SK-N-SH (cell line): ENCODE data around the gene TMEM184A. TPM values are rescaled to one million over a fixed set of nuclear protein-coding genes. Genes with fewer than 3 reads are reported as not detected.

Source experiments
- CTCF ChIA-PET: fragments of 300-600, 350-600 bp; formaldehyde crosslinking; extraction: SDS; loops from one replicate; lab custom pipeline; 2021; lab: Yijun Ruan, JAX
- POLR2A ChIA-PET: fragments of 350-600 bp; sonication (Branson Sonifier 250); formaldehyde crosslinking; extraction: SDS; loops from one replicate; lab custom pipeline; 2020; ENCODE audit warnings: antibody characterized with exemption, inconsistent platforms; lab: Yijun Ruan, JAX
- DNase-seq: peaks from one replicate; pipeline ENCODE4 v3.0.0; 2012
- H2AFZ ChIP-seq: fragments of 200-600 bp; sonication (generic); 2 replicates; pipeline ENCODE4 v1.8.1; 2016; ENCODE audit warnings: antibody characterized with exemption, mild to moderate bottlenecking, low read depth
- H3F3A ChIP-seq: fragments of 200-600 bp; sonication (generic); replicated peaks from 2 replicates; pipeline ENCODE3; 2016; ENCODE audit warnings: antibody characterized with exemption, mild to moderate bottlenecking; ENCODE audit not compliant: insufficient read depth
- H3K27ac ChIP-seq, 2 experiments: fragments of 200-500 bp in 1 of 2; fragments of 200-600 bp in 1 of 2; sonication (Bioruptor generic) in 1 of 2; sonication (generic), shearing (Covaris generic) in 1 of 2; 2 replicates each; pipeline versions ENCODE4 v1.5.1 to v1.6.1; 2014 to 2016; ENCODE audit warnings: low read depth in 2 of 2, inconsistent platforms in 1 of 2, low read length in 1 of 2, mild to moderate bottlenecking in 1 of 2, mixed read lengths in 1 of 2
- H3K27me3 ChIP-seq: fragments of 200-600 bp; sonication (generic), shearing (Covaris generic); 2 replicates; pipeline ENCODE4 v1.6.1; 2016; ENCODE audit warnings: mixed run types; ENCODE audit not compliant: insufficient read depth
- H3K36me3 ChIP-seq, 2 experiments: fragments of 200-500 bp in 1 of 2; fragments of 200-600 bp in 1 of 2; sonication (Bioruptor generic) in 1 of 2; sonication (generic) in 1 of 2; replicated peaks in 1 of 2; 2 replicates each; pipeline versions ENCODE3 to v1.5.1; 2014 to 2016; ENCODE audit warnings: low read length in 1 of 2, mild to moderate bottlenecking in 1 of 2; ENCODE audit not compliant: insufficient read depth in 2 of 2, control insufficient read depth in 1 of 2
- H3K4me1 ChIP-seq, 2 experiments: fragments of 200-500 bp in 1 of 2; fragments of 200-600 bp in 1 of 2; sonication (Bioruptor generic) in 1 of 2; sonication (generic), shearing (Covaris generic) in 1 of 2; 2 replicates each; pipeline versions ENCODE4 v1.5.1 to v1.6.1; 2014 to 2016; ENCODE audit warnings: low read depth in 1 of 2, low read length in 1 of 2, mixed run types in 1 of 2; ENCODE audit not compliant: insufficient read depth in 2 of 2, control insufficient read depth in 1 of 2
- H3K4me2 ChIP-seq: fragments of 200-600 bp; sonication (generic), shearing (Covaris generic); 2 replicates; pipeline ENCODE4 v1.6.1; 2017; ENCODE audit warnings: mixed run types
- H3K4me3 ChIP-seq, 2 experiments: fragments of 200-500 bp in 1 of 2; fragments of 200-600 bp in 1 of 2; sonication (Bioruptor generic) in 1 of 2; sonication (generic), shearing (Covaris generic) in 1 of 2; 2 replicates each; pipeline versions ENCODE4 v1.5.1 to v1.8.1; 2014 to 2016; ENCODE audit warnings: low read depth in 2 of 2, inconsistent platforms in 1 of 2, low read length in 1 of 2, mild to moderate bottlenecking in 1 of 2, mixed read lengths in 1 of 2, moderate library complexity in 1 of 2
- H3K79me2 ChIP-seq: fragments of 200-600 bp; sonication (generic); 2 replicates; pipeline ENCODE4 v1.8.1; 2017; ENCODE audit warnings: mild to moderate bottlenecking; ENCODE audit not compliant: insufficient read depth
- H3K9ac ChIP-seq: fragments of 200-600 bp; sonication (generic); 2 replicates; pipeline ENCODE4 v1.6.1; 2017; ENCODE audit warnings: mixed run types
- H3K9me2 ChIP-seq: fragments of 200-600 bp; sonication (generic); 2 replicates; pipeline ENCODE4 v1.6.1; 2017; ENCODE audit warnings: mixed run types
- H3K9me3 ChIP-seq: fragments of 200-600 bp; sonication (generic); 2 replicates; pipeline ENCODE4 v1.6.1; 2017; ENCODE audit warnings: mixed run types, mild to moderate bottlenecking, moderate library complexity
- H4K20me1 ChIP-seq: fragments of 200-600 bp; sonication (generic); 2 replicates; pipeline ENCODE4 v1.6.1; 2017; ENCODE audit warnings: mild to moderate bottlenecking, mixed run types; ENCODE audit not compliant: insufficient read depth
- CTCF ChIP-seq: fragments of 200-600 bp; sonication (generic); IDR thresholded peaks from 2 replicates; pipeline ENCODE4 v1.6.1; 2017; ENCODE audit warnings: antibody characterized with exemption, mild to moderate bottlenecking, moderate library complexity
- ELF1 ChIP-seq: IDR thresholded peaks from 2 replicates; pipeline ENCODE4 v1.4.0; 2012
- FOSL2 ChIP-seq: IDR thresholded peaks from 2 replicates; pipeline ENCODE4 v1.4.0; 2012; ENCODE audit warnings: low read depth, mild to moderate bottlenecking, moderate library complexity, borderline replicate concordance
- MXI1 ChIP-seq: IDR thresholded peaks from 2 replicates; pipeline ENCODE4 v1.6.1; 2012; ENCODE audit warnings: mild to moderate bottlenecking, low read depth, low read length, improper control_type of control experiment
- NRF1 ChIP-seq: IDR thresholded peaks from 2 replicates; pipeline ENCODE4 v1.6.1; 2012; ENCODE audit warnings: low read depth, mild to moderate bottlenecking, low read length
- REST ChIP-seq: IDR thresholded peaks from 2 replicates; pipeline ENCODE4 v1.6.1; 2012; ENCODE audit warnings: mild to moderate bottlenecking, low read depth, low read length, moderate library complexity
- RFX5 ChIP-seq: IDR thresholded peaks from 2 replicates; pipeline ENCODE4 v1.6.1; 2012; ENCODE audit warnings: mild to moderate bottlenecking, improper control_type of control experiment, low read length
- RXRA ChIP-seq: IDR thresholded peaks from 2 replicates; pipeline ENCODE4 v1.4.0; 2012; ENCODE audit warnings: low read depth, mild to moderate bottlenecking, borderline replicate concordance
- TCF12 ChIP-seq: IDR thresholded peaks from 2 replicates; pipeline ENCODE4 v1.4.0; 2012
- ZBTB33 ChIP-seq: IDR thresholded peaks from 2 replicates; pipeline ENCODE4 v1.4.0; 2012; ENCODE audit warnings: low read depth, borderline replicate concordance
- WGBS: methylation state at CpG from one replicate; pipeline ENCODE4 v1.1.6; 2017; ENCODE audit warnings: low lambda C conversion rate; 5-methylcytosine and 5-hydroxymethylcytosine counted together
- polyA plus RNA-seq, 3 experiments: library from polyadenylated mRNA; depleted of rRNA; stranded (reverse); fragments of >200 nt; gene quantifications; 2 replicates each; pipeline ENCODE4 v1.2.3, GENCODE V29; 2012

TMEM184A gene
- polyA plus RNA-seq, 1 of the 3 experiments (the other 2 are of a cell fraction): 1.5 TPM

- TF ChIP-seq CTCF: no peak
- TF ChIP-seq ELF1: no peak
- TF ChIP-seq MXI1: no peak
- no peak for TF ChIP-seq FOSL2
- no peak for TF ChIP-seq RXRA
- TF ChIP-seq, all 33 proteins: peak for 0
- WGBS: 46% methylated on average over 15 of the region's 20 CpGs
- Histone ChIP-seq H4K20me1 (peaks cover 31% of the 10 kb centered on the region), H3F3A (peaks cover 8% of the 10 kb centered on the region), H3K36me3 (peaks cover 23 to 40% of the 10 kb centered on the region in 2 experiments), H3K9ac (peak overlapping the region; percentile 95), H3K4me1 (peaks cover 5 to 29% of the 10 kb centered on the region in 2 experiments; a peak in 2 of 4 replicates), H3K79me2 (peaks cover 42% of the 10 kb centered on the region), H3K4me3 (peak overlapping the region; percentile 87 to 96), H2AFZ (no peak overlapping the region), H3K9me2 (no peaks in the 10 kb centered on the region), H3K9me3 (no peaks in the 10 kb centered on the region), H3K4me2 (peak overlapping the region; percentile 100), H3K27me3 (no peaks in the 10 kb centered on the region), H3K27ac (no peak overlapping the region)
- ChIA-PET POLR2A (no interaction called here), CTCF (interaction anchor here (1.2 to 4.3 kb wide), 4 partner anchors 11 to 71 kb away, joined by 4 to 31 read pairs (median 7); no protein-coding TSS in a partner anchor)
- DNase-seq: no peak
These were observed 53.2 kb downstream of the TMEM184A start for GRCh38 chr7:1502845-1503244.

GRCh38 chr7:1501487-1502270 is 54.3 kb downstream of the TMEM184A start:
- no peaks in the 10 kb centered on the region for H3K9me2 ChIP-seq
- no peak for TF ChIP-seq NRF1
- no peak for TF ChIP-seq RFX5
- TF ChIP-seq REST: no peak
- TF ChIP-seq ELF1: no peak
- no peak for TF ChIP-seq TCF12
- no peak for TF ChIP-seq ZBTB33
- TF ChIP-seq MXI1: no peak
- TF ChIP-seq CTCF: no peak
- peaks cover 5 to 23% of the 10 kb centered on the region in 2 experiments; a peak in 2 of 4 replicates for H3K4me1 ChIP-seq
- H3K27me3 ChIP-seq: no peaks in the 10 kb centered on the region
- H3K79me2 ChIP-seq: peaks cover 42% of the 10 kb centered on the region
- no peak overlapping the region for H3K4me3 ChIP-seq
- no peak overlapping the region; the same call in 1 of the 2 replicates for H3K4me2 ChIP-seq
- WGBS: 89% methylated on average over 21 of the region's 21 CpGs
- ChIA-PET CTCF (interaction anchor here (4.3 kb wide), 1 partner anchor 27 kb away, joined by 31 read pairs; no protein-coding TSS in a partner anchor), POLR2A (no interaction called here)
- no peak for DNase-seq
- H3K36me3 ChIP-seq: peaks cover 27 to 52% of the 10 kb centered on the region in 2 experiments
- no peak overlapping the region for H2AFZ ChIP-seq
- H3F3A ChIP-seq: peaks cover under 1% of the 10 kb centered on the region
- no peaks in the 10 kb centered on the region for H3K9me3 ChIP-seq
- peaks cover 34% of the 10 kb centered on the region for H4K20me1 ChIP-seq
- no peak overlapping the region for H3K9ac ChIP-seq
- no peak overlapping the region for H3K27ac ChIP-seq
